DND-41 (cell line): Measurements from ENCODE around the gene COL4A1.

Experiments
- ATAC-seq: fragments of 200-7000 bp; cut with Tn5 transposase; 3 replicates; pipeline ENCODE4 v1.9.1; 2021; ENCODE audit warnings: low read depth; ENCODE audit not compliant: insufficient read depth
- DNase-seq: peaks from one replicate; pipeline ENCODE4 v3.0.0-alpha.2; 2020
- H2AFZ ChIP-seq: 2 replicates; pipeline ENCODE4 v1.6.0; 2012; ENCODE audit warnings: low read depth, low read length
- H3K27ac ChIP-seq: 2 replicates; pipeline ENCODE4 v1.5.1; 2012; ENCODE audit warnings: low read length, inconsistent platforms
- H3K27me3 ChIP-seq: fragments of 200-600 bp; sonication (generic); 2 replicates; pipeline ENCODE4 v1.6.0; 2012; ENCODE audit warnings: low read length, mild to moderate bottlenecking, inconsistent platforms; ENCODE audit not compliant: insufficient read depth, poor library complexity
- H3K36me3 ChIP-seq: 2 replicates; pipeline ENCODE4 v1.5.1; 2012; ENCODE audit warnings: low read length, inconsistent platforms; ENCODE audit not compliant: insufficient read depth
- H3K4me1 ChIP-seq: 2 replicates; pipeline ENCODE4 v1.5.1; 2012; ENCODE audit warnings: mild to moderate bottlenecking, low read length; ENCODE audit not compliant: insufficient read depth
- H3K4me2 ChIP-seq: 2 replicates; pipeline ENCODE4 v1.6.0; 2012; ENCODE audit warnings: mild to moderate bottlenecking, moderate library complexity, low read length, inconsistent platforms; ENCODE audit not compliant: insufficient read depth
- H3K4me3 ChIP-seq, 2 experiments: fragments of 200-600 bp in 1 of 2; shearing (Covaris generic) in 1 of 2; 2 replicates each; pipeline ENCODE4 v1.5.1; 2012 to 2016; ENCODE audit warnings: inconsistent platforms in 2 of 2, low read length in 2 of 2, mild to moderate bottlenecking in 2 of 2, low read depth in 1 of 2, moderate library complexity in 1 of 2
- H3K79me2 ChIP-seq: 2 replicates; pipeline ENCODE4 v1.6.0; 2012; ENCODE audit warnings: low read length, inconsistent platforms; ENCODE audit not compliant: insufficient read depth
- H3K9ac ChIP-seq: 2 replicates; pipeline ENCODE4 v1.6.0; 2012; ENCODE audit warnings: low read depth, mild to moderate bottlenecking, inconsistent platforms, low read length, moderate library complexity
- H3K9me3 ChIP-seq: 2 replicates; pipeline ENCODE4 v1.5.1; 2012; ENCODE audit warnings: low read length, moderate library complexity, mild to moderate bottlenecking, inconsistent platforms; ENCODE audit not compliant: insufficient read depth, severe bottlenecking
- H4K20me1 ChIP-seq: 2 replicates; pipeline ENCODE4 v1.6.0; 2012; ENCODE audit warnings: low read length; ENCODE audit not compliant: insufficient read depth
- CTCF ChIP-seq: IDR thresholded peaks from 2 replicates; pipeline ENCODE4 v1.5.1; 2012; ENCODE audit warnings: borderline replicate concordance, low read length, moderate library complexity, mild to moderate bottlenecking; ENCODE audit not compliant: poor library complexity, severe bottlenecking; ENCODE audit errors: extremely low read depth
- EZH2 ChIP-seq: IDR thresholded peaks from 3 replicates; pipeline ENCODE4 v1.6.1; 2012; ENCODE audit warnings: borderline replicate concordance, low read depth, mild to moderate bottlenecking, moderate library complexity, low read length, inconsistent platforms; ENCODE audit not compliant: severe bottlenecking

COL4A1 gene

GRCh38 chr13:110291286-110291685 lies 15.7 kb downstream of the COL4A1 start:
- Histone ChIP-seq H3K79me2 (no peaks in the 10 kb centered on the region), H3K27ac (no peak overlapping the region), H4K20me1 (no peaks in the 10 kb centered on the region), H3K4me2 (no peak overlapping the region), H3K4me3 (no peak overlapping the region), H3K9me3 (no peaks in the 10 kb centered on the region), H3K4me1 (no peaks in the 10 kb centered on the region), H3K27me3 (peaks cover 33% of the 10 kb centered on the region), H3K9ac (no peak overlapping the region), H2AFZ (no peak overlapping the region), H3K36me3 (no peaks in the 10 kb centered on the region)
- ATAC-seq (no peak), DNase-seq (no peak)
- TF ChIP-seq EZH2 (no peak), CTCF (no peak)

DNA sequence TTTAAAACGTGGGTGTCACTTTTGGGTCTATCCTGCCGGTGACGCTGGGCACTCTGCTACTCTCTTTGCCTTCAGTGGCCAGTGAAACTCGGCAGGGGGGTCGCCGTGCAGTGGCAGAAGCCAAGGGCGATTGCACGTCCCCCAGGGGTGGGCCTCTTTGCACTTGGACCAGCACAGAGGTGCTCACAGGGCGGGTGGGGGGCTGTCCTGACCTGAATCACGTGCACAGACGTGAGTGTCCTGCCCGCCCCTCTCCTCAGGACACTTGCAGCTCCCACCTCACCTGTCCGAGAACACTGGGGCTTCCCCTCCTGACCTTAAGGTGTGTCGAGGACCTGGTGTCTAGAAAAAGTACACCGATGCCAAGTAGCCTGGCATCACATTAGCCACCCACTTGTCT lies 16.1 kb downstream of the COL4A1 start:
- Histone ChIP-seq H4K20me1 (no peaks in the 10 kb centered on the region), H3K9ac (no peak overlapping the region), H3K27me3 (peaks cover 36% of the 10 kb centered on the region), H3K4me1 (no peaks in the 10 kb centered on the region), H3K79me2 (no peaks in the 10 kb centered on the region), H3K36me3 (no peaks in the 10 kb centered on the region), H3K4me3 (no peak overlapping the region), H2AFZ (no peak overlapping the region), H3K27ac (no peak overlapping the region), H3K9me3 (no peaks in the 10 kb centered on the region), H3K4me2 (no peak overlapping the region)
- TF ChIP-seq EZH2 (no peak), CTCF (no peak)
- DNase-seq (no peak), ATAC-seq (no peak)

DNA sequence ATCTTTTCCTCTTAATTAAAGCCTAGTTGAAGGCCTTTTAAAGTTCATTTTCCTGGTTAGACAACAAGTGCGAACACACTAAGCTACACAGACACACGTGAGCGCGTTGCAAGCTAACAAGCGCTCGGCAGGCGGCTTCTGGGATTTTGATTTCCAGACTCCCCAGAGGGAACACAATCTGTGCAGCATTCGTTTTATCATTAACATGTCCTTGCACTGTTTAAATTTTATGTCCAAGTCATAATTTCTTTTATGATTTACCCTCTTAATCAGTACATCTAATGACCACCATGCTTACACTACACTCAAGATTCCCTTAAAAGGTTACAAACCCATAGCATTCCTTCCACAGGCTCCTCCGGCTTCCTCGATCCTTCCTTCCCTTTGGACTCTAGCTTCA lies 16.8 kb downstream of the COL4A1 start:
- no peak for DNase-seq
- Histone ChIP-seq H3K36me3 (no peaks in the 10 kb centered on the region), H3K4me2 (no peak overlapping the region), H3K9me3 (no peaks in the 10 kb centered on the region), H2AFZ (no peak overlapping the region), H3K4me3 (no peak overlapping the region), H3K9ac (no peak overlapping the region), H3K4me1 (no peaks in the 10 kb centered on the region), H3K27ac (no peak overlapping the region), H3K79me2 (no peaks in the 10 kb centered on the region), H4K20me1 (no peaks in the 10 kb centered on the region), H3K27me3 (peaks cover 42% of the 10 kb centered on the region)
- ATAC-seq, result no peak
- TF ChIP-seq EZH2 (no peak), CTCF (no peak)

DNA sequence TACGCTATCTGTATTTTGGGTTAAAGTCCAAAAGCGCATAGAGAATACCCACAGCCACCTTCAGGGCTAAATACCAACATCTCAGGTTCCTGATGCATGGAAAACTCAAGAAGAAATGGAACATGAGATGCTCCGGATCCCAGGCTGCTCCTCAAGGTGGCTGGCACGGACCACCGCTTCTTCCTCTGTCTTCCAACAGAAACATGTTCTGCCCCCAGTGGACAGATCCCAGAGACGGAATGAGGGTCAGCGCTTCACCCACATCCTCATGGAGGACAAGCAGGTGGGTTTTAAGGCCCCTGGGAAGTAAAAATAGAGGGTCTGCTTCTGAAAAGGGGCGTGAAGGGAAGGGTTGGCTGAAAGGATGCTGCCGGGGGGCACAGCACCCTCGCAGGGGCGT lies 17.3 kb downstream of the COL4A1 start:
- Histone ChIP-seq H3K79me2 (no peaks in the 10 kb centered on the region), H3K27me3 (peaks cover 44% of the 10 kb centered on the region), H3K4me2 (no peak overlapping the region), H3K36me3 (no peaks in the 10 kb centered on the region), H3K4me3 (no peak overlapping the region), H3K9ac (no peak overlapping the region), H3K4me1 (no peaks in the 10 kb centered on the region), H3K27ac (no peak overlapping the region), H3K9me3 (no peaks in the 10 kb centered on the region), H4K20me1 (no peaks in the 10 kb centered on the region), H2AFZ (no peak overlapping the region)
- no peak for TF ChIP-seq CTCF
- TF ChIP-seq EZH2, result no peak
- ATAC-seq (no peak), DNase-seq (no peak)
